Suppressor macrophage (primary cell): ENCODE data around the gene ZNF334.
A peak's percentile ranks its signal among the peaks of the same experiment; 100 is the strongest.

Source experiments
- DNase-seq, 4 experiments: peaks; one replicate each; pipeline ENCODE4 v3.0.0-alpha.2; 2020 to 2022

The ZNF334 gene

GRCh38 chr20:46545827-46546138 lies 32.4 kb upstream of the ZNF334 start:
- no peak for DNase-seq

GRCh38 chr20:46545077-46545826 lies 31.9 kb upstream of the ZNF334 start:
- DNase-seq: peak; percentile 80 to 93 (median 83)

GRCh38 chr20:46544576-46544975 lies 31.2 kb upstream of the ZNF334 start:
- peak in 2 of 4 experiments; percentile 32 to 46 for DNase-seq

GRCh38 chr20:46543959-46544358 lies 30.6 kb upstream of the ZNF334 start:
- no peak for DNase-seq

- no peak for DNase-seq
These were observed 29.7 kb upstream of the ZNF334 start for GRCh38 chr20:46543033-46543432.

GRCh38 chr20:46541229-46541935 lies 28.0 kb upstream of the ZNF334 start:
- DNase-seq: no peak

GRCh38 chr20:46539113-46539512 lies 25.8 kb upstream of the ZNF334 start:
- no peak for DNase-seq

- no peak for DNase-seq
These were observed 17.3 kb upstream of the ZNF334 start for GRCh38 chr20:46530640-46531039.

- peak; percentile 7 to 38 (median 25) for DNase-seq
These were observed 10.5 kb upstream of the ZNF334 start for GRCh38 chr20:46523696-46524328.

- no peak for DNase-seq
These were observed 9.7 kb upstream of the ZNF334 start for GRCh38 chr20:46523108-46523507.

GRCh38 chr20:46520976-46521579 lies 7.7 kb upstream of the ZNF334 start:
- peak; percentile 64 to 77 (median 72) for DNase-seq

GRCh38 chr20:46520540-46520939 lies 7.2 kb upstream of the ZNF334 start:
- no peak for DNase-seq

- no peak for DNase-seq
These were observed 6.2 kb upstream of the ZNF334 start for GRCh38 chr20:46519471-46520068.

GRCh38 chr20:46509523-46509922 lies 3.8 kb downstream of the ZNF334 start:
- DNase-seq: no peak

GRCh38 chr20:46507760-46508407 lies 5.5 kb downstream of the ZNF334 start:
- no peak for DNase-seq

GRCh38 chr20:46505506-46505905 lies 7.9 kb downstream of the ZNF334 start:
- no peak for DNase-seq

- DNase-seq: no peak
These were observed 11.4 kb downstream of the ZNF334 start for GRCh38 chr20:46501961-46502360.

GRCh38 chr20:46501337-46501942 lies 11.9 kb downstream of the ZNF334 start:
- no peak for DNase-seq

GRCh38 chr20:46494077-46494476 lies 19.3 kb downstream of the ZNF334 start:
- DNase-seq: no peak

- no peak for DNase-seq
These were observed 22.0 kb downstream of the ZNF334 start for GRCh38 chr20:46491354-46491753.

- no peak for DNase-seq
These were observed 24.9 kb downstream of the ZNF334 start for GRCh38 chr20:46488451-46488850.

- DNase-seq: no peak
These were observed 25.7 kb downstream of the ZNF334 start for GRCh38 chr20:46487628-46488027.
